Left lung (tissue), 10 donors: ENCODE measurements around the gene KDM4B. TPM values are rescaled to one million over a fixed set of nuclear protein-coding genes. Genes with fewer than 3 reads are reported as not detected.
A peak's percentile ranks its signal among the peaks of the same experiment; 100 is the strongest.

Experiments
- ATAC-seq: fragments of 200-7000 bp; cut with Tn5 transposase; one replicate; pipeline ENCODE4 v1.9.1; 2020; ENCODE audit warnings: moderate library complexity
- DNase-seq, 4 donors: peaks; one replicate each; pipeline ENCODE4 v3.0.0-alpha.2; 2013 to 2020
- H3K27ac ChIP-seq, 2 donors: fragments of 200-600 bp; sonication (generic) in 1 of 2; one replicate each; pipeline versions ENCODE4 v1.5.0 to v1.8.0; 2020 to 2021
- H3K27me3 ChIP-seq, 2 donors: fragments of 200-600 bp; sonication (generic) in 1 of 2; one replicate each; pipeline versions ENCODE4 v1.5.0 to v1.8.0; 2020 to 2021
- H3K36me3 ChIP-seq, 2 donors: fragments of 200-600 bp; sonication (generic) in 1 of 2; one replicate each; pipeline versions ENCODE4 v1.5.0 to v1.8.0; 2020 to 2021
- H3K4me1 ChIP-seq, 2 donors: fragments of 200-600 bp; one replicate each; pipeline ENCODE4 v1.8.0; 2021
- H3K4me3 ChIP-seq, 2 donors: fragments of 200-600 bp; sonication (generic) in 1 of 2; one replicate each; pipeline versions ENCODE4 v1.5.0 to v1.8.0; 2020 to 2021; ENCODE audit warnings: mild to moderate bottlenecking in 1 of 2
- H3K9me3 ChIP-seq, 2 donors: fragments of 200-600 bp; sonication (generic) in 1 of 2; one replicate each; pipeline versions ENCODE4 v1.5.0 to v1.8.0; 2020 to 2021
- CTCF ChIP-seq, 2 donors: fragments of 200-600 bp; sonication (generic) in 1 of 2; IDR thresholded peaks; one replicate each; pipeline versions ENCODE4 v1.5.0 to v1.8.0; 2021; ENCODE audit warnings: antibody characterized with exemption in 2 of 2
- intact Hi-C, 2 donors: fragments of 100-400 bp; cut with DNase I; formaldehyde crosslinking; loops; one replicate each; pipeline versions ENCODE4 v1.11.2 to v1.14.2; 2022
- polyA plus RNA-seq, 6 donors: library from polyadenylated mRNA; unstranded; fragments of 120-200 nt; gene quantifications; one replicate each; pipeline ENCODE4 v1.2.1, GENCODE V29; 2013; ENCODE audit not compliant: insufficient read length in 6 of 6
- total RNA-seq, 2 donors: library from RNA; stranded (reverse); fragmentation: NEBNext Ultra II Directional; extraction: Animal tissue kit (Norgen Biotek cat#: 25700); gene quantifications; one replicate each; pipeline ENCODE4 v1.2.1, GENCODE V29; 2021
- donor health status: DM: no; HTN: yes; CAD: no.
- donor health status: DM: no; HTN: no; CAD: no.

Gene KDM4B
- total and polyA plus RNA-seq, 8 donors, result 24.6 to 42.1 (median 31.1) TPM

DNA sequence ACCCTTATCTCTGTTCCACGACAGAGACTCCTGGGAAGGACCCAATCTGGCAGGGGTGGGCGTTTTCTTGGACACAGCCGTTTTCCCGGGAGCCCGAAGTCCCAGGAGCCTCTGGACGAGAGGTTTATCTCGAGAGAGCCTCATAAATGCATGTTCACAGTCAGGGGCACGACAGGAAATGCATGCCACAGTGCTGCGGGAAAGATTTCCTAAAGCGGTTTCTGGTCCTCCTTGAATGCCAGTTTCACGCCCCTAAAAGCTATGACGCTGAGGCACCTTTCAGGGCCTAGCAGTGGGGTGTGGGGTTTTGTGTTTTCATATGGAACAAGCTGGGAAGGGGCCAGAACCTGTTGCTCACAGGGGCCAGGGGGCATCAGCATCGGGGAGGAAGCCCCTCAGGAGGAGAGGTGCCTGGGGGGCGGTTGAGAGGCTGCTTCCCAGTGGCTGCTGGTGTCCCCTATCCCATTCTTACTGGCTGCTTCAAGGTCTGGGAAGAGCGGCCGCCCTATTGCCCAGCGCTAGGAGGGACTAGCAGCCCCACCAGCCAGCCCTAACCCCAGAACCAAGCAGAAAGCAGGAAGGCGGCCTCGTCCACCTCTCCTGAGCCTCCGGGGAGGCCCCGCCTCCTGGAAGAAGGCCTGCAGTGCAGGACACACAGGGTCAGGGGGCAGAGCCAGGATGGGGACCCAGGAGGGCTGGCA is 157.0 kb downstream of the KDM4B start:
- Histone ChIP-seq H3K4me3 (no peak overlapping the region), H3K36me3 (peaks cover 0 to 36% of the 10 kb centered on the region in 2 donors), H3K4me1 (peaks cover 0 to 19% of the 10 kb centered on the region in 2 donors), H3K27me3 (no peaks in the 10 kb centered on the region), H3K27ac (no peak overlapping the region), H3K9me3 (no peaks in the 10 kb centered on the region)
- intact Hi-C loops, result no loop called here
- ATAC-seq (no peak), DNase-seq (no peak)
- no peak for TF ChIP-seq CTCF (IDR thresholded peaks at IDR 0.05)

DNA sequence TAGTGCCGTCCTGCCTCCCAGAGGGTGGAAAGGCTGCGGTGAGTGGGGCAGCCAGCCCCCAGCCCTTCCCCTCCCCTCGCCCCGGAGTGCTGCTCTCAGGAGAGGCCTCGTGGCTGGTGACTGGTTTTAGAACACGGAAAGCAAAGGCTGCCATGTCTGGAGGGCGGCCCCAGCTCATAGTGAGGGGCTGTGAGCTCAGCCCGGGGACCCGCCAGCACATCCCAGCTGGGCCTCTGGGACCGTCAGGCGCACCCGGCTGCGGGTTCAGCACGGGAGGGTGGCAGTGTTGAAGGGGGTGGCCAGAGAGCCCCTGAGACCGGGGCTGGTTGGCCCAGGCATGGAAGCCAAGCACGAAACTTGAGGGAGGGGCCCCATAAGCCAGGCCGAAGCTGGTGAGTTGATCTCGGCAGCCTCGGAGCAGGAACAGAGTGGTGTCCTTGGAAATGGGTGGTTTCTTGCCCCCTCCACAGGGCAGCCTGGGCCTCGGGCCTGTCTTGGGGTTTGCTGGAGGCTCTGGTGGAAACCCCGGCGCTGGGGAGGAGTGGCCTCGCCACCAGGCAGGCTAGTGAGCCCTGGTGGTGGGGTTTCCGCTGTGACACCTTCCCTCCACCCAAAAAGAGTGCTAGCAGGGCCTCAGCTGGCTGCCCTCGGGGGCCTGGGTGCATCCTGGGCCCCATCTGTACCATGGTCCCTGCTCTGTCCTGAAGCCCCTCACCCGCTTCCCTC is 157.7 kb downstream of the KDM4B start:
- ATAC-seq, result no peak
- intact Hi-C loops, result no loop called here
- no peaks in the 10 kb centered on the region for H3K9me3 ChIP-seq
- peaks cover 0 to 30% of the 10 kb centered on the region in 2 donors for H3K36me3 ChIP-seq
- H3K27me3 ChIP-seq, result no peaks in the 10 kb centered on the region
- TF ChIP-seq CTCF (IDR thresholded peaks at IDR 0.05), result no peak
- H3K4me1 ChIP-seq, result peaks cover 0 to 19% of the 10 kb centered on the region in 2 donors
- no peak for DNase-seq
- H3K27ac ChIP-seq, result no peak overlapping the region
- no peak overlapping the region for H3K4me3 ChIP-seq

- no peaks in the 10 kb centered on the region for H3K9me3 ChIP-seq
- H3K27ac ChIP-seq, result no peak overlapping the region
- peaks cover 0 to 30% of the 10 kb centered on the region in 2 donors for H3K36me3 ChIP-seq
- H3K27me3 ChIP-seq, result no peaks in the 10 kb centered on the region
- intact Hi-C loops, result no loop called here
- ATAC-seq (no peak), DNase-seq (no peak)
- H3K4me1 ChIP-seq, result peaks cover 0 to 19% of the 10 kb centered on the region in 2 donors
- no peak overlapping the region for H3K4me3 ChIP-seq
- no peak for TF ChIP-seq CTCF (IDR thresholded peaks at IDR 0.05)
Measured at GRCh38 chr19:5127717-5128116, 158.8 kb downstream of the KDM4B start.

DNA sequence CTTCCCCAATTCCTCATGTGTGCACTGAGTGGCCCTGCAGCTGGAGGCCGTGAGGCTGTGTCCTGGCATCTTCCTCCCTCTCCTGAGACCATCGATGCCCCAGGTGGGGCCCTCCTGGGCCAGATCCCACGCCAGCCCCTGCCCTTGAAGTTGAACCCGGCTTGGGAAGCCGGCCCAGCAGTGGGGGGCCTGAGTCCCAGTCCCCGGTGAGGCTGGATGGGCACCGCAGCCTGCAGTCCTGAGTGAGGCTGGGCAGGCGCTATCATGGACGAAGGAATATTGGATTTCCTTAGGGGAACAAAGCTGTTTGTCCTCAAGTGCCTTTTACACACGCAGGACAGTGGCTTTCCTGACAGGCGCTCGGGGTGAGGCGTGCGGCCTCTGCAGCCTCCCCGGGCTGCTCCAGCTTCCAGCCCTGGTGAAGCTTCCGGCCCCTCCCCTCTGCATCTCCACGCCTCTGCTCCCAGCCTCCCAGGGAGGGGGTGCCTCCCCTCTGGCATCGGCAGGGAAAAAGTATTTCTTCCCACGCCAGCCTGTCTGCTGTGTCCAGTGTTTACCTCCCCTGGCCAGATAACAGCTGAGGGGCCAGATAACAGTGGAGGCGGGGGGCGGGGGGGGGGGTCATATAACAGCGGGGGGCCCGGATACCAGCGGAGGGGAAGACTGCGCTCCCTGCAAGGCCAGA is 159.5 kb downstream of the KDM4B start:
- Histone ChIP-seq H3K4me1 (peaks cover 0 to 19% of the 10 kb centered on the region in 2 donors), H3K9me3 (no peaks in the 10 kb centered on the region), H3K27ac (no peak overlapping the region), H3K27me3 (no peaks in the 10 kb centered on the region), H3K4me3 (no peak overlapping the region), H3K36me3 (peaks cover 0 to 30% of the 10 kb centered on the region in 2 donors)
- intact Hi-C loops, result no loop called here
- ATAC-seq, result peak; percentile 63
- no peak for TF ChIP-seq CTCF (IDR thresholded peaks at IDR 0.05)
- peak in 2 of 4 donors; percentile 46 to 75 for DNase-seq

GRCh38 chr19:5128936-5129389 is 160.1 kb downstream of the KDM4B start:
- intact Hi-C loops, result no loop called here
- peaks cover 0 to 19% of the 10 kb centered on the region in 2 donors for H3K4me1 ChIP-seq
- no peak for TF ChIP-seq CTCF (IDR thresholded peaks at IDR 0.05)
- peak in 1 of 4 donors; percentile 30 for DNase-seq
- H3K27me3 ChIP-seq, result no peaks in the 10 kb centered on the region
- peak; percentile 7 for ATAC-seq
- H3K9me3 ChIP-seq, result no peaks in the 10 kb centered on the region
- H3K36me3 ChIP-seq, result peaks cover 0 to 32% of the 10 kb centered on the region in 2 donors
- no peak overlapping the region for H3K27ac ChIP-seq
- no peak overlapping the region for H3K4me3 ChIP-seq
